Fibroblast of the aortic adventitia (primary cell): ENCODE results near the gene MAP3K1. TPM values are rescaled to one million over a fixed set of nuclear protein-coding genes. Genes with fewer than 3 reads are reported as not detected.

Experiments used
- DNase-seq: peaks from one replicate; pipeline ENCODE4 v3.0.0-alpha.2; 2010; ENCODE audit warnings: low read depth
- H3K4me3 ChIP-seq: 2 replicates; pipeline ENCODE4 v1.5.1; 2011; ENCODE audit warnings: low read depth, mild to moderate bottlenecking, control low read depth, low read length, moderate library complexity
- CTCF ChIP-seq: IDR thresholded peaks from 2 replicates; pipeline ENCODE4 v1.5.1; 2011; ENCODE audit warnings: mild to moderate bottlenecking, low read length, control low read depth, inconsistent platforms; ENCODE audit not compliant: insufficient read depth
- total RNA-seq: library from RNA; depleted of rRNA; stranded (reverse); fragments of >200 nt; gene quantifications from 2 replicates; pipeline ENCODE4 v1.2.3, GENCODE V29; 2012; ENCODE audit warnings: low replicate concordance

Gene MAP3K1
- total RNA-seq, 1 donor, result 5.5 TPM

- H3K4me3 ChIP-seq, result no peak overlapping the region
- DNase-seq, result no peak
- TF ChIP-seq CTCF, result no peak
Measured at GRCh38 chr5:56913766-56914165, 98.4 kb downstream of the MAP3K1 start.

GRCh38 chr5:56914678-56915077, 99.3 kb downstream of the MAP3K1 start:
- TF ChIP-seq CTCF, result no peak
- no peak overlapping the region for H3K4me3 ChIP-seq
- DNase-seq, result no peak

- no peak for TF ChIP-seq CTCF
- DNase-seq, result no peak
- H3K4me3 ChIP-seq, result no peak overlapping the region
Measured at GRCh38 chr5:56917534-56917933, 102.2 kb downstream of the MAP3K1 start.

- no peak overlapping the region for H3K4me3 ChIP-seq
- DNase-seq, result no peak
- no peak for TF ChIP-seq CTCF
Measured at GRCh38 chr5:56918054-56918453, 102.7 kb downstream of the MAP3K1 start.

GRCh38 chr5:56919942-56920662, 104.8 kb downstream of the MAP3K1 start:
- no peak for TF ChIP-seq CTCF
- no peak overlapping the region for H3K4me3 ChIP-seq
- no peak for DNase-seq

- no peak overlapping the region for H3K4me3 ChIP-seq
- TF ChIP-seq CTCF, result no peak
- no peak for DNase-seq
Measured at GRCh38 chr5:56922922-56923321, 107.6 kb downstream of the MAP3K1 start.

- no peak for TF ChIP-seq CTCF
- no peak for DNase-seq
- H3K4me3 ChIP-seq, result no peak overlapping the region
Measured at GRCh38 chr5:56934325-56934724, 119.0 kb downstream of the MAP3K1 start.
